Neural cell (in vitro differentiated cells): Measurements from ENCODE around the gene SLC5A11.

Source experiments
- CTCF ChIP-seq: fragments of 450-650 bp; IDR thresholded peaks from 2 replicates; pipeline ENCODE4 v1.5.1; 2014; ENCODE audit warnings: antibody characterized with exemption, mild to moderate bottlenecking, moderate library complexity; ENCODE audit not compliant: poor library complexity, severe bottlenecking
- MXI1 ChIP-seq: fragments of 450-650 bp; conservative IDR thresholded peaks from 2 replicates; pipeline ENCODE4 v1.6.1; 2014; ENCODE audit warnings: antibody characterized with exemption, mild to moderate bottlenecking; ENCODE audit not compliant: poor library complexity, severe bottlenecking
- REST ChIP-seq: IDR thresholded peaks from 2 replicates; pipeline ENCODE4 v1.6.1; 2012; ENCODE audit warnings: borderline replicate concordance

GRCh38 chr16:24855678-24856077 is 9.9 kb downstream of the SLC5A11 start:
- no peak for TF ChIP-seq MXI1
- TF ChIP-seq CTCF = no peak
- no peak for TF ChIP-seq REST
